ENCODE measurements around the gene HNRNPDL.
"Not testable (repeated sequence)": the region's sequence is repeated elsewhere in the genome, so short reads cannot be mapped to it uniquely, and the experiment has no call there.

HNRNPDL gene

GRCh38 chr4:82421796-82422560 is 8.3 kb downstream of the HNRNPDL start:
- TF ChIP-seq CTCF (IDR thresholded peaks at IDR 0.05; ENCODE audit: insufficient read depth, low read length) (no peak), GABPA (IDR thresholded peaks at IDR 0.05; ENCODE audit: low read depth) (no peak; the same call in 1 of the 2 replicates), POLR2AphosphoS5 (IDR thresholded peaks at IDR 0.05; ENCODE audit: low read depth) (peak; percentile 87)
- TF ChIP-seq, protein P1, sequence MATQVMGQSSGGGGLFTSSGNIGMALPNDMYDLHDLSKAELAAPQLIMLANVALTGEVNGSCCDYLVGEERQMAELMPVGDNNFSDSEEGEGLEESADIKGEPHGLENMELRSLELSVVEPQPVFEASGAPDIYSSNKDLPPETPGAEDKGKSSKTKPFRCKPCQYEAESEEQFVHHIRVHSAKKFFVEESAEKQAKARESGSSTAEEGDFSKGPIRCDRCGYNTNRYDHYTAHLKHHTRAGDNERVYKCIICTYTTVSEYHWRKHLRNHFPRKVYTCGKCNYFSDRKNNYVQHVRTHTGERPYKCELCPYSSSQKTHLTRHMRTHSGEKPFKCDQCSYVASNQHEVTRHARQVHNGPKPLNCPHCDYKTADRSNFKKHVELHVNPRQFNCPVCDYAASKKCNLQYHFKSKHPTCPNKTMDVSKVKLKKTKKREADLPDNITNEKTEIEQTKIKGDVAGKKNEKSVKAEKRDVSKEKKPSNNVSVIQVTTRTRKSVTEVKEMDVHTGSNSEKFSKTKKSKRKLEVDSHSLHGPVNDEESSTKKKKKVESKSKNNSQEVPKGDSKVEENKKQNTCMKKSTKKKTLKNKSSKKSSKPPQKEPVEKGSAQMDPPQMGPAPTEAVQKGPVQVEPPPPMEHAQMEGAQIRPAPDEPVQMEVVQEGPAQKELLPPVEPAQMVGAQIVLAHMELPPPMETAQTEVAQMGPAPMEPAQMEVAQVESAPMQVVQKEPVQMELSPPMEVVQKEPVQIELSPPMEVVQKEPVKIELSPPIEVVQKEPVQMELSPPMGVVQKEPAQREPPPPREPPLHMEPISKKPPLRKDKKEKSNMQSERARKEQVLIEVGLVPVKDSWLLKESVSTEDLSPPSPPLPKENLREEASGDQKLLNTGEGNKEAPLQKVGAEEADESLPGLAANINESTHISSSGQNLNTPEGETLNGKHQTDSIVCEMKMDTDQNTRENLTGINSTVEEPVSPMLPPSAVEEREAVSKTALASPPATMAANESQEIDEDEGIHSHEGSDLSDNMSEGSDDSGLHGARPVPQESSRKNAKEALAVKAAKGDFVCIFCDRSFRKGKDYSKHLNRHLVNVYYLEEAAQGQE (IDR thresholded peaks at IDR 0.05; ENCODE audit: insufficient replicate concordance, low read depth), result no peak
- no peak for DNase-seq (ENCODE audit: low read depth in 1 of 2, low spot score in 1 of 2)
- Histone ChIP-seq H3K4me3 (replicated peaks; ENCODE audit: insufficient read depth, low read length) (no peak overlapping the region), H3K27ac (replicated peaks) (no peak overlapping the region), H3K27me3 (ENCODE audit: insufficient read depth, poor library complexity, severe bottlenecking) (no peaks in the 10 kb centered on the region)

- H3K4me3 ChIP-seq (replicated peaks; ENCODE audit: insufficient read depth, low read length), result no peak overlapping the region
- no peaks in the 10 kb centered on the region for H3K27me3 ChIP-seq (ENCODE audit: insufficient read depth, poor library complexity, severe bottlenecking)
- DNase-seq (ENCODE audit: low read depth in 1 of 2, low spot score in 1 of 2), result no peak
- H3K27ac ChIP-seq (replicated peaks), result no peak overlapping the region
- TF ChIP-seq SPI1 (IDR thresholded peaks at IDR 0.05; ENCODE audit: borderline replicate concordance, low read depth) (peak; percentile 94), GABPA (IDR thresholded peaks at IDR 0.05; ENCODE audit: low read depth) (no peak)
Observed at GRCh38 chr4:82419451-82419850, 10.8 kb downstream of the HNRNPDL start.

DNA sequence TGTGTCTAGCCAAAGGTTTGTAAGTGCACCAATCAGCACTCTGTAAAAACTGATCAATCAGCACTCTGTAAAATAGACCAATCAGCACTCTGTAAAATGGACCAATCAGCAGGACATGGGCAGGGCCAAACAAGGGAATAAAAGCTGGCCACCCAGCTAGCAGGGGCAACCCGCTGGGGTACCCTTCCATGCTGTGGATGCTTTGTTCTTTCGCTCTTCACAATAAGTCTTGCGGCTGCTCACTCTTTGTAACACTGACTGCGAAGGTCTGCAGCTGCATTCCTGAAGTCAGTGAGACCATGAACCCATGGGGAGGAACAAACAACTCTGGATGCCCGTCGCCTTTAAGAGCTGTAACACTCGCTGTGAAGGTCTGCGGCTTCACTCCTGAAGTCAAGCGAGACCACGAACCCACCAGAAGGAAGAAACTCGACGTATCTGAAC is 14.3 kb downstream of the HNRNPDL start:
- DNase-seq (ENCODE audit: low read depth in 1 of 2, low spot score in 1 of 2), result no peak
- Histone ChIP-seq H3K27me3 (ENCODE audit: insufficient read depth, poor library complexity, severe bottlenecking) (no peaks in the 10 kb centered on the region), H3K27ac (replicated peaks) (no peak overlapping the region), H3K4me3 (replicated peaks; ENCODE audit: insufficient read depth, low read length) (no peak overlapping the region)
- TF ChIP-seq POLR2AphosphoS5 (IDR thresholded peaks at IDR 0.05; ENCODE audit: low read depth) (no peak), CTCF (IDR thresholded peaks at IDR 0.05; ENCODE audit: insufficient read depth, low read length) (no peak), SPI1 (IDR thresholded peaks at IDR 0.05; ENCODE audit: borderline replicate concordance, low read depth) (no peak)

DNA sequence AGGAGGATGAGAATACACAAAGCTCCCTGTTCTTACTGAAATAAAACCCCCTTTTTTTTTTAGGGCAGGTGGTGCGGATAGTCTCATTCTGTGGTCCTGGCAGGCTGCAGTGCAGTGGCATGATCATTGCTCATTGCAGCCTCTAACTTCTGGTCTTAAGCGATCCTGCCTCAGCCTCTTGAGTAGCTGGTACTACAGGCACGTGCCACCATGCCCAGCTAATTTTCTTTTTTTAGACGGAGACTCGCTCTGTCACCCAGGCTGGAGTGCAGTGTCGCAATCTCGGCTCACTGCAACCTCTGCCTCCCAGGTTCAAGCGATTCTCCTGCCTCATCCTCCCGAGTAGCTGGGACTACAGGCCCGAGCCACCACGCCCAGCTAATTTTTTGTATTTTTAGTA is 15.2 kb downstream of the HNRNPDL start:
- H3K27me3 ChIP-seq (ENCODE audit: insufficient read depth, poor library complexity, severe bottlenecking); DNase-seq (ENCODE audit: low read depth in 1 of 2, low spot score in 1 of 2); H3K27ac ChIP-seq (replicated peaks); H3K4me3 ChIP-seq (replicated peaks; ENCODE audit: insufficient read depth, low read length): not testable (repeated sequence)

GRCh38 chr4:82403725-82404124 is 26.5 kb downstream of the HNRNPDL start:
- no peak for DNase-seq (ENCODE audit: low read depth in 1 of 2, low spot score in 1 of 2)
- H3K27ac ChIP-seq (replicated peaks), result no peak overlapping the region

More at GRCh38 chr4:82403725-82404124, 26.5 kb downstream of the HNRNPDL start:
- H3K4me3 ChIP-seq (replicated peaks; ENCODE audit: insufficient read depth, low read length), result no peak overlapping the region
- TF ChIP-seq POLR2AphosphoS5 (IDR thresholded peaks at IDR 0.05; ENCODE audit: low read depth) (no peak), SPI1 (IDR thresholded peaks at IDR 0.05; ENCODE audit: borderline replicate concordance, low read depth) (no peak), GABPA (IDR thresholded peaks at IDR 0.05; ENCODE audit: low read depth) (no peak), CTCF (IDR thresholded peaks at IDR 0.05; ENCODE audit: insufficient read depth, low read length) (no peak)
- H3K27me3 ChIP-seq (ENCODE audit: insufficient read depth, poor library complexity, severe bottlenecking), result no peaks in the 10 kb centered on the region

Data from HL-60 (cell line).